SK-N-SH (cell line): ENCODE data around the gene SMCO2. TPM values are rescaled to one million over a fixed set of nuclear protein-coding genes. Genes with fewer than 3 reads are reported as not detected.

Experiments used
- CTCF ChIA-PET: fragments of 300-600, 350-600 bp; formaldehyde crosslinking; extraction: SDS; loops from one replicate; lab custom pipeline; 2021; lab: Yijun Ruan, JAX
- POLR2A ChIA-PET: fragments of 350-600 bp; sonication (Branson Sonifier 250); formaldehyde crosslinking; extraction: SDS; loops from one replicate; lab custom pipeline; 2020; ENCODE audit warnings: antibody characterized with exemption, inconsistent platforms; lab: Yijun Ruan, JAX
- DNase-seq: peaks from one replicate; pipeline ENCODE4 v3.0.0; 2012
- H2AFZ ChIP-seq: fragments of 200-600 bp; sonication (generic); 2 replicates; pipeline ENCODE4 v1.8.1; 2016; ENCODE audit warnings: antibody characterized with exemption, mild to moderate bottlenecking, low read depth
- H3F3A ChIP-seq: fragments of 200-600 bp; sonication (generic); replicated peaks from 2 replicates; pipeline ENCODE3; 2016; ENCODE audit warnings: antibody characterized with exemption, mild to moderate bottlenecking; ENCODE audit not compliant: insufficient read depth
- H3K27ac ChIP-seq, 2 experiments: fragments of 200-500 bp in 1 of 2; fragments of 200-600 bp in 1 of 2; sonication (Bioruptor generic) in 1 of 2; sonication (generic), shearing (Covaris generic) in 1 of 2; 2 replicates each; pipeline versions ENCODE4 v1.5.1 to v1.6.1; 2014 to 2016; ENCODE audit warnings: low read depth in 2 of 2, inconsistent platforms in 1 of 2, low read length in 1 of 2, mild to moderate bottlenecking in 1 of 2, mixed read lengths in 1 of 2
- H3K27me3 ChIP-seq: fragments of 200-600 bp; sonication (generic), shearing (Covaris generic); 2 replicates; pipeline ENCODE4 v1.6.1; 2016; ENCODE audit warnings: mixed run types; ENCODE audit not compliant: insufficient read depth
- H3K36me3 ChIP-seq, 2 experiments: fragments of 200-500 bp in 1 of 2; fragments of 200-600 bp in 1 of 2; sonication (Bioruptor generic) in 1 of 2; sonication (generic) in 1 of 2; replicated peaks in 1 of 2; 2 replicates each; pipeline versions ENCODE3 to v1.5.1; 2014 to 2016; ENCODE audit warnings: low read length in 1 of 2, mild to moderate bottlenecking in 1 of 2; ENCODE audit not compliant: insufficient read depth in 2 of 2, control insufficient read depth in 1 of 2
- H3K4me1 ChIP-seq, 2 experiments: fragments of 200-500 bp in 1 of 2; fragments of 200-600 bp in 1 of 2; sonication (Bioruptor generic) in 1 of 2; sonication (generic), shearing (Covaris generic) in 1 of 2; 2 replicates each; pipeline versions ENCODE4 v1.5.1 to v1.6.1; 2014 to 2016; ENCODE audit warnings: low read depth in 1 of 2, low read length in 1 of 2, mixed run types in 1 of 2; ENCODE audit not compliant: insufficient read depth in 2 of 2, control insufficient read depth in 1 of 2
- H3K4me2 ChIP-seq: fragments of 200-600 bp; sonication (generic), shearing (Covaris generic); 2 replicates; pipeline ENCODE4 v1.6.1; 2017; ENCODE audit warnings: mixed run types
- H3K4me3 ChIP-seq, 2 experiments: fragments of 200-500 bp in 1 of 2; fragments of 200-600 bp in 1 of 2; sonication (Bioruptor generic) in 1 of 2; sonication (generic), shearing (Covaris generic) in 1 of 2; 2 replicates each; pipeline versions ENCODE4 v1.5.1 to v1.8.1; 2014 to 2016; ENCODE audit warnings: low read depth in 2 of 2, inconsistent platforms in 1 of 2, low read length in 1 of 2, mild to moderate bottlenecking in 1 of 2, mixed read lengths in 1 of 2, moderate library complexity in 1 of 2
- H3K79me2 ChIP-seq: fragments of 200-600 bp; sonication (generic); 2 replicates; pipeline ENCODE4 v1.8.1; 2017; ENCODE audit warnings: mild to moderate bottlenecking; ENCODE audit not compliant: insufficient read depth
- H3K9ac ChIP-seq: fragments of 200-600 bp; sonication (generic); 2 replicates; pipeline ENCODE4 v1.6.1; 2017; ENCODE audit warnings: mixed run types
- H3K9me2 ChIP-seq: fragments of 200-600 bp; sonication (generic); 2 replicates; pipeline ENCODE4 v1.6.1; 2017; ENCODE audit warnings: mixed run types
- H3K9me3 ChIP-seq: fragments of 200-600 bp; sonication (generic); 2 replicates; pipeline ENCODE4 v1.6.1; 2017; ENCODE audit warnings: mixed run types, mild to moderate bottlenecking, moderate library complexity
- H4K20me1 ChIP-seq: fragments of 200-600 bp; sonication (generic); 2 replicates; pipeline ENCODE4 v1.6.1; 2017; ENCODE audit warnings: mild to moderate bottlenecking, mixed run types; ENCODE audit not compliant: insufficient read depth
- CHD2 ChIP-seq: fragments of 150-350 bp; IDR thresholded peaks from 2 replicates; pipeline ENCODE4 v1.6.1; 2018; ENCODE audit warnings: low read length; ENCODE audit not compliant: partially characterized antibody
- EP300 ChIP-seq, 2 experiments: IDR thresholded peaks; 2 replicates each; pipeline versions ENCODE4 v1.4.0 to v1.6.1; 2012; ENCODE audit warnings: borderline replicate concordance in 1 of 2, low read depth in 1 of 2, low read length in 1 of 2
- IRF3 ChIP-seq: fragments of 150-350 bp; IDR thresholded peaks from 2 replicates; pipeline ENCODE4 v1.6.1; 2016; ENCODE audit warnings: mild to moderate bottlenecking, low read depth, low read length
- JUND ChIP-seq: IDR thresholded peaks from 2 replicates; pipeline ENCODE4 v1.4.0; 2012
- MAX ChIP-seq: IDR thresholded peaks from 2 replicates; pipeline ENCODE4 v1.4.0; 2012; ENCODE audit warnings: low read depth
- MEF2A ChIP-seq: IDR thresholded peaks from 2 replicates; pipeline ENCODE4 v1.4.0; 2012; ENCODE audit warnings: low read depth, borderline replicate concordance
- RFX5 ChIP-seq: IDR thresholded peaks from 2 replicates; pipeline ENCODE4 v1.6.1; 2012; ENCODE audit warnings: mild to moderate bottlenecking, improper control_type of control experiment, low read length
- RXRA ChIP-seq: IDR thresholded peaks from 2 replicates; pipeline ENCODE4 v1.4.0; 2012; ENCODE audit warnings: low read depth, mild to moderate bottlenecking, borderline replicate concordance
- SIN3A ChIP-seq: IDR thresholded peaks from 2 replicates; pipeline ENCODE4 v1.6.1; 2012; ENCODE audit warnings: low read depth, mild to moderate bottlenecking, low read length, moderate library complexity, borderline replicate concordance
- SMC3 ChIP-seq: IDR thresholded peaks from 2 replicates; pipeline ENCODE4 v1.6.1; 2012; ENCODE audit warnings: low read depth, low read length, improper control_type of control experiment
- TEAD4 ChIP-seq: IDR thresholded peaks from 2 replicates; pipeline ENCODE4 v1.4.0; 2012; ENCODE audit warnings: mild to moderate bottlenecking, borderline replicate concordance; ENCODE audit not compliant: insufficient read depth
- YY1 ChIP-seq: IDR thresholded peaks from 2 replicates; pipeline ENCODE4 v1.4.0; 2012; ENCODE audit warnings: low read depth, mild to moderate bottlenecking
- WGBS: methylation state at CpG from one replicate; pipeline ENCODE4 v1.1.6; 2017; ENCODE audit warnings: low lambda C conversion rate; 5-methylcytosine and 5-hydroxymethylcytosine counted together
- polyA plus RNA-seq, 3 experiments: library from polyadenylated mRNA; depleted of rRNA; stranded (reverse); fragments of >200 nt; gene quantifications; 2 replicates each; pipeline ENCODE4 v1.2.3, GENCODE V29; 2012
- TF ChIP-seq, protein P1 (sequence below): IDR thresholded peaks from 2 replicates; pipeline ENCODE4 v1.6.1; 2012; ENCODE audit warnings: mild to moderate bottlenecking, low read depth, low read length, moderate library complexity
- TF ChIP-seq, protein P2 (sequence below): fragments of 200-600 bp; sonication (generic); IDR thresholded peaks from 2 replicates; pipeline ENCODE4 v1.6.1; 2017; ENCODE audit warnings: antibody characterized with exemption, mild to moderate bottlenecking, moderate library complexity

Gene SMCO2
- polyA plus RNA-seq, 1 of the 3 experiments (the other 2 are of a cell fraction), result 0.21 TPM

DNA sequence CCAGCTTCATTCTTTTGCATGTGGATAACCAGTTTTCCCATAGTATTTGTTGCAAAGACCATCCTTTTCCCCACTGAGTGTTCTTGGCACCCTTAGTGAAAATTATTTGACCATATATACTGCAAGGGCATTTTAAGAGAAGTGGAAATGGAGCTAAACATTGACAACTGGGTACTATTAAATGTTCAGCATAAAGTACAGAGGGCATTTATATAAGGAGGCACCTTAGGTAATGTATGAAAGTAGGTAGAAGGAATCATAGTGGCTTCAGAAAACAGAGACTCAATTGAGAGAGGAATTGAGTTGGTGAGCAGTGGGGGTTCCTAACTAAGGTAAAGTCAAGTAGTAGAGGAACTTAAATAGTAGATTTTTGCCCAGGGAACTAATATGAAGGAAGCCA is 34.5 kb upstream of the SMCO2 start:
- no peak for DNase-seq
- no peaks in the 10 kb centered on the region for H3K9me2 ChIP-seq
- H2AFZ ChIP-seq, result no peak overlapping the region
- H3K9me3 ChIP-seq, result no peaks in the 10 kb centered on the region
- POLR2A ChIA-PET, result no interaction called here
- no peak overlapping the region for H3K4me3 ChIP-seq
- H3K9ac ChIP-seq, result no peak overlapping the region
- H3K27me3 ChIP-seq, result no peaks in the 10 kb centered on the region
- peaks cover 0 to 13% of the 10 kb centered on the region in 2 experiments for H3K36me3 ChIP-seq
- H3K79me2 ChIP-seq, result no peaks in the 10 kb centered on the region
- no peaks in the 10 kb centered on the region for H3K4me1 ChIP-seq
- no peak overlapping the region for H3K27ac ChIP-seq
- TF ChIP-seq MAX (no peak), JUND (no peak), EP300 (IDR thresholded peaks at IDR 0.05; ENCODE audit: borderline replicate concordance in 1 of 2, low read depth in 1 of 2, low read length in 1 of 2) (no peak), SIN3A (no peak), YY1 (no peak), RFX5 (no peak), TEAD4 (no peak), CHD2 (no peak), SMC3 (no peak)
- TF ChIP-seq, protein P1, sequence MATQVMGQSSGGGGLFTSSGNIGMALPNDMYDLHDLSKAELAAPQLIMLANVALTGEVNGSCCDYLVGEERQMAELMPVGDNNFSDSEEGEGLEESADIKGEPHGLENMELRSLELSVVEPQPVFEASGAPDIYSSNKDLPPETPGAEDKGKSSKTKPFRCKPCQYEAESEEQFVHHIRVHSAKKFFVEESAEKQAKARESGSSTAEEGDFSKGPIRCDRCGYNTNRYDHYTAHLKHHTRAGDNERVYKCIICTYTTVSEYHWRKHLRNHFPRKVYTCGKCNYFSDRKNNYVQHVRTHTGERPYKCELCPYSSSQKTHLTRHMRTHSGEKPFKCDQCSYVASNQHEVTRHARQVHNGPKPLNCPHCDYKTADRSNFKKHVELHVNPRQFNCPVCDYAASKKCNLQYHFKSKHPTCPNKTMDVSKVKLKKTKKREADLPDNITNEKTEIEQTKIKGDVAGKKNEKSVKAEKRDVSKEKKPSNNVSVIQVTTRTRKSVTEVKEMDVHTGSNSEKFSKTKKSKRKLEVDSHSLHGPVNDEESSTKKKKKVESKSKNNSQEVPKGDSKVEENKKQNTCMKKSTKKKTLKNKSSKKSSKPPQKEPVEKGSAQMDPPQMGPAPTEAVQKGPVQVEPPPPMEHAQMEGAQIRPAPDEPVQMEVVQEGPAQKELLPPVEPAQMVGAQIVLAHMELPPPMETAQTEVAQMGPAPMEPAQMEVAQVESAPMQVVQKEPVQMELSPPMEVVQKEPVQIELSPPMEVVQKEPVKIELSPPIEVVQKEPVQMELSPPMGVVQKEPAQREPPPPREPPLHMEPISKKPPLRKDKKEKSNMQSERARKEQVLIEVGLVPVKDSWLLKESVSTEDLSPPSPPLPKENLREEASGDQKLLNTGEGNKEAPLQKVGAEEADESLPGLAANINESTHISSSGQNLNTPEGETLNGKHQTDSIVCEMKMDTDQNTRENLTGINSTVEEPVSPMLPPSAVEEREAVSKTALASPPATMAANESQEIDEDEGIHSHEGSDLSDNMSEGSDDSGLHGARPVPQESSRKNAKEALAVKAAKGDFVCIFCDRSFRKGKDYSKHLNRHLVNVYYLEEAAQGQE, result no peak
- TF ChIP-seq, protein P2, sequence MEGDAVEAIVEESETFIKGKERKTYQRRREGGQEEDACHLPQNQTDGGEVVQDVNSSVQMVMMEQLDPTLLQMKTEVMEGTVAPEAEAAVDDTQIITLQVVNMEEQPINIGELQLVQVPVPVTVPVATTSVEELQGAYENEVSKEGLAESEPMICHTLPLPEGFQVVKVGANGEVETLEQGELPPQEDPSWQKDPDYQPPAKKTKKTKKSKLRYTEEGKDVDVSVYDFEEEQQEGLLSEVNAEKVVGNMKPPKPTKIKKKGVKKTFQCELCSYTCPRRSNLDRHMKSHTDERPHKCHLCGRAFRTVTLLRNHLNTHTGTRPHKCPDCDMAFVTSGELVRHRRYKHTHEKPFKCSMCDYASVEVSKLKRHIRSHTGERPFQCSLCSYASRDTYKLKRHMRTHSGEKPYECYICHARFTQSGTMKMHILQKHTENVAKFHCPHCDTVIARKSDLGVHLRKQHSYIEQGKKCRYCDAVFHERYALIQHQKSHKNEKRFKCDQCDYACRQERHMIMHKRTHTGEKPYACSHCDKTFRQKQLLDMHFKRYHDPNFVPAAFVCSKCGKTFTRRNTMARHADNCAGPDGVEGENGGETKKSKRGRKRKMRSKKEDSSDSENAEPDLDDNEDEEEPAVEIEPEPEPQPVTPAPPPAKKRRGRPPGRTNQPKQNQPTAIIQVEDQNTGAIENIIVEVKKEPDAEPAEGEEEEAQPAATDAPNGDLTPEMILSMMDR, result no peak
- TF ChIP-seq, all 33 proteins: peak for 0
- H4K20me1 ChIP-seq, result no peaks in the 10 kb centered on the region
- CTCF ChIA-PET, result interaction anchor here (1.0 to 1.3 kb wide), 2 partner anchors 13 to 241 kb away, joined by 3 to 4 read pairs; no protein-coding TSS in a partner anchor
- peaks cover 2% of the 10 kb centered on the region for H3F3A ChIP-seq
- no peak overlapping the region for H3K4me2 ChIP-seq

GRCh38 chr12:27422697-27423096 is 23.8 kb upstream of the SMCO2 start:
- CTCF ChIA-PET, result interaction anchor here (1.0 kb wide), 1 partner anchor 12 kb away, joined by 3 read pairs; no protein-coding TSS in a partner anchor

More at GRCh38 chr12:27422697-27423096, 23.8 kb upstream of the SMCO2 start:
- Histone ChIP-seq H4K20me1 (no peaks in the 10 kb centered on the region), H3K9me3 (no peaks in the 10 kb centered on the region), H3F3A (peaks cover 7% of the 10 kb centered on the region), H3K9ac (no peak overlapping the region), H2AFZ (no peak overlapping the region), H3K4me2 (no peak overlapping the region), H3K36me3 (peaks cover 0 to 5% of the 10 kb centered on the region in 2 experiments), H3K9me2 (no peaks in the 10 kb centered on the region), H3K27ac (no peak overlapping the region), H3K79me2 (no peaks in the 10 kb centered on the region), H3K4me1 (no peaks in the 10 kb centered on the region), H3K4me3 (no peak overlapping the region), H3K27me3 (no peaks in the 10 kb centered on the region)
- DNase-seq, result no peak
- 100% methylated on average over 1 of the region's 2 CpGs for WGBS
- POLR2A ChIA-PET, result no interaction called here
- TF ChIP-seq, protein P2, result no peak
- no peak for TF ChIP-seq JUND
- no peak for TF ChIP-seq IRF3
- no peak for TF ChIP-seq RXRA
- no peak for TF ChIP-seq MEF2A
